GM12875 (cell line): ENCODE results near the gene PSME1.

Experiments used
- H3K4me3 ChIP-seq: one replicate; pipeline ENCODE4 v1.5.1; 2011; ENCODE audit warnings: low read depth, low read length, control low read depth
- CTCF ChIP-seq: IDR thresholded peaks from 2 replicates; pipeline ENCODE4 v1.5.1; 2011; ENCODE audit warnings: low read depth, mild to moderate bottlenecking, control low read depth, inconsistent platforms, low read length, moderate library complexity, borderline replicate concordance; ENCODE audit not compliant: insufficient read depth

PSME1 gene

GRCh38 chr14:24143511-24143910 is 7.5 kb downstream of the PSME1 start:
- no peak for TF ChIP-seq CTCF
- H3K4me3 ChIP-seq, result no peak overlapping the region

GRCh38 chr14:24144451-24144850 is 8.5 kb downstream of the PSME1 start:
- no peak for TF ChIP-seq CTCF
- H3K4me3 ChIP-seq, result no peak overlapping the region

GRCh38 chr14:24145219-24145618 is 9.2 kb downstream of the PSME1 start:
- TF ChIP-seq CTCF, result no peak
- peak overlapping the region; percentile 53 for H3K4me3 ChIP-seq

GRCh38 chr14:24145690-24146452 is 9.9 kb downstream of the PSME1 start:
- TF ChIP-seq CTCF, result no peak
- peak overlapping the region; percentile 53 for H3K4me3 ChIP-seq

- no peak for TF ChIP-seq CTCF
- peak within 1 kb of the TSS; percentile 63 for H3K4me3 ChIP-seq
Observed at GRCh38 chr14:24146453-24146977, 10.5 kb downstream of the PSME1 start, which contains the start of gene PSME2. PSME2 (minus strand) TSS chr14:24146610; CDS start chr14:24146581, 29 bp downstream.

- no peak for TF ChIP-seq CTCF
Observed at GRCh38 chr14:24146978-24147760, 11.2 kb downstream of the PSME1 start, which contains the start of gene RNF31. RNF31 (plus strand) TSS chr14:24147498; CDS start chr14:24147699, 201 bp downstream.

More at GRCh38 chr14:24146978-24147760, 11.2 kb downstream of the PSME1 start, which contains the start of gene RNF31:
- H3K4me3 ChIP-seq, result peak within 1 kb of the TSS; percentile 63
